Heart right ventricle (tissue), 16 donors: ENCODE data around the gene COL4A4. TPM values are rescaled to one million over a fixed set of nuclear protein-coding genes. Genes with fewer than 3 reads are reported as not detected.

ENCODE experiments used
- ATAC-seq, 8 donors: fragments of 200-7000 bp; cut with Tn5 transposase; one replicate each; pipeline ENCODE4 v1.9.1; 2020; ENCODE audit warnings: mild to moderate bottlenecking in 8 of 8, moderate library complexity in 8 of 8, moderate number of reproducible peaks in 1 of 8
- DNase-seq, 2 donors: peaks; one replicate each; pipeline ENCODE4 v3.0.0-alpha.2; 2020
- H3K27ac ChIP-seq, 10 donors: fragments of 200-600 bp; sonication (generic) in 2 of 10; one replicate each; pipeline versions ENCODE4 v1.5.0 to v1.8.0; 2020 to 2022; ENCODE audit warnings: mild to moderate bottlenecking in 3 of 10
- H3K27me3 ChIP-seq, 7 donors: fragments of 200-600 bp; one replicate each; pipeline ENCODE4 v1.8.0; 2021 to 2022; ENCODE audit warnings: mild to moderate bottlenecking in 2 of 7
- H3K36me3 ChIP-seq, 9 donors: fragments of 200-600 bp; sonication (generic) in 1 of 9; one replicate each; pipeline versions ENCODE4 v1.5.0 to v1.8.0; 2020 to 2022; ENCODE audit warnings: mild to moderate bottlenecking in 2 of 9
- H3K4me1 ChIP-seq, 9 donors: fragments of 200-600 bp; sonication (generic) in 1 of 9; one replicate each; pipeline versions ENCODE4 v1.5.0 to v1.8.0; 2020 to 2022; ENCODE audit warnings: mild to moderate bottlenecking in 4 of 9
- H3K4me3 ChIP-seq, 10 donors: fragments of 200-600 bp; sonication (generic) in 2 of 10; one replicate each; pipeline versions ENCODE4 v1.5.0 to v1.8.0; 2020 to 2022; ENCODE audit warnings: mild to moderate bottlenecking in 7 of 10, moderate library complexity in 2 of 10
- H3K9me3 ChIP-seq, 11 donors: fragments of 200-600 bp in 10 of 11; sonication (generic) in 2 of 11; one replicate each; pipeline versions ENCODE4 v1.5.0 to v1.8.0; 2013 to 2022; ENCODE audit warnings: mild to moderate bottlenecking in 2 of 11, control low read depth in 1 of 11, moderate library complexity in 1 of 11
- CTCF ChIP-seq, 9 donors: fragments of 200-600 bp; sonication (generic) in 2 of 9; IDR thresholded peaks; one replicate each; pipeline versions ENCODE4 v1.5.0 to v1.8.0; 2021 to 2022; ENCODE audit warnings: antibody characterized with exemption in 9 of 9, mild to moderate bottlenecking in 5 of 9, moderate library complexity in 1 of 9
- WGBS, 2 donors: extraction: QIAGEN DNeasy Blood & Tissue Kit; methylation state at CpG; one replicate each; pipeline ENCODE4 v1.1.7; 2013; ENCODE audit warnings: inconsistent platforms in 1 of 2; 5-methylcytosine and 5-hydroxymethylcytosine counted together
- intact Hi-C, 10 donors: fragments of 100-400 bp; cut with DNase I; formaldehyde crosslinking; loops; one replicate each; pipeline versions ENCODE4 v1.11.1 to v1.14.2; 2022
- polyA plus RNA-seq, 2 donors: library from polyadenylated mRNA; stranded (reverse); fragments of 200-250 nt; gene quantifications; one replicate each; pipeline ENCODE4 v1.2.3, GENCODE V29; 2013
- total RNA-seq, 10 donors: library from RNA; stranded (reverse); fragmentation: NEBNext Ultra II Directional in 3 of 10; extraction: Animal tissue kit (Norgen Biotek cat#: 25700) in 3 of 10; gene quantifications; one replicate each; pipeline versions ENCODE4 v1.2.1 to v1.2.4, GENCODE V29; 2021 to 2023
- donor health status: Arrhythmogenic right ventricular cardiomyopathy.
- donor health status: ischemic (EF 13 %, LVEDD 7.1; RV severe dilation, severe dysfunction).
- donor health status: healthy with polysubstance abuse.
- donor health status: DM: no; HTN: yes; CAD: no.
- donor health status: DM: no; HTN: no; CAD: no.
- donor health status: ischemic (EF 25% LVEDD 6.9; RV normal size, moderate dysfunction).
- donor health status: ischemic (EF 25% LVEDD 5.7; RV mildly dilated, moderate dysfunction).
- donor health status: healthy.
- donor health status: DM: yes; HTN: yes; CAD: no.
- donor health status: Ischemic cardiomyopathy.
- donor health status: ischemic (EF 35%, LVEDD 5.7; RV mildly dilated, moderate dysfunction).
- donor health status: nonischemic (EF 11% LVEDD 7.7; RV severe dilation, severe dysfunction).
- donor health status: DM: yes; HTN: yes; CAD: no.
- donor health status: PGD.
- donor health status: ischemic (EF 29% LVEDD 5.4; RV normal size, mild dysfunction).
- donor health status: nonischemic (EF 23%, LVEDD 6.1; RV moderate dilation, normal function).

The COL4A4 gene
- total and polyA plus RNA-seq, 12 donors = 0.84 to 11.4 (median 4.1) TPM

- WGBS, 2 donors = 80 to 86% methylated on average over 3 of the region's 3 CpGs
- no peak for ATAC-seq
Measured at GRCh38 chr2:227036527-227036926, 127.5 kb downstream of the COL4A4 start.

GRCh38 chr2:227035711-227036367 is 128.2 kb downstream of the COL4A4 start:
- Histone ChIP-seq H3K36me3 (peaks cover 0 to 35% (median 0%) of the 10 kb centered on the region in 9 donors), H3K4me1 (peaks cover 0 to 7% (median 0%) of the 10 kb centered on the region in 9 donors), H3K4me3 (no peak overlapping the region), H3K27ac (no peak overlapping the region), H3K9me3 (no peaks in the 10 kb centered on the region), H3K27me3 (no peaks in the 10 kb centered on the region)
- DNase-seq (no peak), ATAC-seq (no peak)
- 33 to 35% methylated on average over 7 of the region's 7 CpGs for WGBS, 2 donors
- TF ChIP-seq CTCF (IDR thresholded peaks at IDR 0.05) = no peak
- intact Hi-C loops = loop anchor here in 1 of 10 donors (5.0 kb wide), 1 partner anchor 231 kb away; no protein-coding TSS in a partner anchor

More at GRCh38 chr2:227036527-227036926, 127.5 kb downstream of the COL4A4 start:
- intact Hi-C loops = loop anchor here in 1 of 10 donors (5.0 kb wide), 1 partner anchor 231 kb away; no protein-coding TSS in a partner anchor
- no peak for TF ChIP-seq CTCF (IDR thresholded peaks at IDR 0.05)
- no peak for DNase-seq
- Histone ChIP-seq H3K4me1 (peaks cover 0 to 7% (median 0%) of the 10 kb centered on the region in 9 donors), H3K27ac (no peak overlapping the region), H3K9me3 (no peaks in the 10 kb centered on the region), H3K36me3 (peaks cover 0 to 29% (median 0%) of the 10 kb centered on the region in 9 donors), H3K27me3 (no peaks in the 10 kb centered on the region), H3K4me3 (no peak overlapping the region)

GRCh38 chr2:227033471-227034148 is 130.4 kb downstream of the COL4A4 start:
- peaks cover 0 to 8% (median 0%) of the 10 kb centered on the region in 9 donors for H3K4me1 ChIP-seq
- WGBS, 2 donors = 51 to 53% methylated on average over 16 of the region's 16 CpGs
- no peaks in the 10 kb centered on the region for H3K9me3 ChIP-seq
- H3K27me3 ChIP-seq = no peaks in the 10 kb centered on the region
- intact Hi-C loops = no loop called here
- peaks cover 0 to 30% (median 0%) of the 10 kb centered on the region in 9 donors for H3K36me3 ChIP-seq
- ATAC-seq (peak in 3 of 8 donors; percentile 42 to 62 (median 51)), DNase-seq (peak; percentile 12 to 36)
- H3K4me3 ChIP-seq = no peak overlapping the region
- no peak overlapping the region for H3K27ac ChIP-seq
- TF ChIP-seq CTCF (IDR thresholded peaks at IDR 0.05) = peak in 8 of 9 donors; percentile 14 to 73 (median 50)

GRCh38 chr2:227031379-227031778 is 132.6 kb downstream of the COL4A4 start:
- no peaks in the 10 kb centered on the region for H3K9me3 ChIP-seq
- TF ChIP-seq CTCF (IDR thresholded peaks at IDR 0.05) = no peak
- no peak overlapping the region for H3K4me3 ChIP-seq
- no peak for DNase-seq
- no peaks in the 10 kb centered on the region for H3K27me3 ChIP-seq
- WGBS, 2 donors = 19 to 24% methylated on average over 3 of the region's 3 CpGs
- ATAC-seq = no peak
- intact Hi-C loops = no loop called here
- H3K27ac ChIP-seq = no peak overlapping the region
- H3K36me3 ChIP-seq = peaks cover 0 to 40% (median 0%) of the 10 kb centered on the region in 9 donors
- H3K4me1 ChIP-seq = peaks cover 0 to 8% (median 0%) of the 10 kb centered on the region in 9 donors
